Natural killer cell (primary cell): ENCODE results near the gene PTPRJ. TPM values are rescaled to one million over a fixed set of nuclear protein-coding genes. Genes with fewer than 3 reads are reported as not detected.

Source experiments
- ATAC-seq, 3 donors: fragments of 150-1000 bp in 2 of 3; fragments of 200-7000 bp in 1 of 3; cut with Tn5 transposase; 1 replicate in 1 of 3; 2 replicates in 2 of 3; pipeline ENCODE4 v1.10.0; 2021; ENCODE audit warnings: mild to moderate bottlenecking in 2 of 3, moderate library complexity in 2 of 3
- DNase-seq, 2 donors: peaks; one replicate each; pipeline versions ENCODE4 v3.0.0 to v3.0.0-alpha.2; 2013 to 2021; ENCODE audit warnings: mixed read lengths in 1 of 2
- H3K27ac ChIP-seq: one replicate; pipeline ENCODE4 v1.5.1; 2013; ENCODE audit warnings: mild to moderate bottlenecking, low read length
- H3K27me3 ChIP-seq: one replicate; pipeline ENCODE4 v1.6.1; 2013; ENCODE audit warnings: low read length; ENCODE audit not compliant: control insufficient read depth, insufficient read depth
- H3K36me3 ChIP-seq: one replicate; pipeline ENCODE4 v1.6.1; 2013; ENCODE audit warnings: low read length; ENCODE audit not compliant: control insufficient read depth, insufficient read depth
- H3K4me1 ChIP-seq: one replicate; pipeline ENCODE4 v1.6.1; 2013; ENCODE audit warnings: low read length; ENCODE audit not compliant: control insufficient read depth, insufficient read depth
- H3K4me3 ChIP-seq: one replicate; pipeline ENCODE4 v1.5.1; 2013; ENCODE audit warnings: low read length
- H3K9me3 ChIP-seq: one replicate; pipeline ENCODE4 v1.6.1; 2013; ENCODE audit warnings: low read length; ENCODE audit not compliant: control insufficient read depth, insufficient read depth
- H3K27ac Mint-ChIP-seq, 2 donors: one replicate each; pipeline ENCODE4 v1.8.0; 2022; ENCODE audit warnings: mild to moderate bottlenecking in 2 of 2, mixed read lengths in 2 of 2, moderate library complexity in 1 of 2
- H3K27me3 Mint-ChIP-seq, 2 donors: one replicate each; pipeline ENCODE4 v1.8.0; 2022; ENCODE audit warnings: low read depth in 2 of 2, mixed read lengths in 2 of 2
- H3K36me3 Mint-ChIP-seq: one replicate; pipeline ENCODE4 v1.8.0; 2022; ENCODE audit warnings: mixed read lengths
- H3K4me1 Mint-ChIP-seq, 2 donors: one replicate each; pipeline ENCODE4 v1.8.0; 2022; ENCODE audit warnings: mixed read lengths in 2 of 2
- H3K4me3 Mint-ChIP-seq: one replicate; pipeline ENCODE4 v1.8.0; 2022; ENCODE audit warnings: mild to moderate bottlenecking, moderate library complexity, mixed read lengths
- H3K9me3 Mint-ChIP-seq, 2 donors: one replicate each; pipeline ENCODE4 v1.8.0; 2022; ENCODE audit warnings: mixed read lengths in 2 of 2
- WGBS: methylation state at CpG from one replicate; pipeline ENCODE4 v1.1.7; 2013; ENCODE audit warnings: missing lambda C conversion rate; ENCODE audit not compliant: insufficient coverage; 5-methylcytosine and 5-hydroxymethylcytosine counted together
- intact Hi-C: fragments of 100-400 bp; cut with micrococcal nuclease; formaldehyde crosslinking; loops from one replicate; pipeline ENCODE4 v1.14.2; 2022
- total RNA-seq, 4 donors: library from RNA; stranded (reverse); fragments of 120-200 nt in 1 of 4; gene quantifications; one replicate each; pipeline versions ENCODE4 v1.2.3 to v1.2.4, GENCODE V29; 2013 to 2022
- TF ChIP-seq, protein P1 (sequence below): fragments of 200-600 bp; IDR thresholded peaks from one replicate; pipeline ENCODE4 v1.8.0; 2022; ENCODE audit warnings: antibody characterized with exemption

The PTPRJ gene
- total RNA-seq, 3 donors from 2014 or later (not counting 1 experiment from before 2014, with no cell fraction given) = 110 to 127 (median 111) TPM

DNA sequence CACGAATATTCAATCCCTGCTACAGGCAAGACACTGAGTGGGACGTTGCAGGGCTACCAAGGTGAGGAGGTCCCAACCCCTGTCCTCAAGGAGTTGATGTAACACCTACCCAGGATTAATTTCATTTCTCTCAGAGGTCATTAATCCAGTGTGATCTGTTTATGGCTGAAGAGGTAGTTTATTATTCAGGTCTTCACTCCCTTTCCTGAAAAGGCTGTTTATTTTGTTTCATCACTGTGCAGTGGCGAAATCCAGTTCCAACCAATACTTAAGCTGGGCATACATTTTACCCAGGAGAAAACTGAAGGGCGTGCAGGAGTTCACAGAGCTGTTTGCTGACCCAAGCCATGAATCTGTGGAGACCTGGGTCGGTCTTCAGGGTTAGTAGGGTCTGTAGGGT is 2.7 kb upstream of the PTPRJ start:
- intact Hi-C loops = no loop called here
- H3K27ac Mint-ChIP-seq = no peak overlapping the region
- no peaks in the 10 kb centered on the region for H3K9me3 Mint-ChIP-seq
- no peak overlapping the region for H3K4me3 ChIP-seq
- no peaks in the 10 kb centered on the region for H3K36me3 Mint-ChIP-seq
- H3K27ac ChIP-seq = no peak overlapping the region
- H3K36me3 ChIP-seq = no peaks in the 10 kb centered on the region
- DNase-seq (no peak), ATAC-seq (no peak)
- 97% methylated on average over 4 of the region's 5 CpGs for WGBS
- H3K9me3 ChIP-seq = no peaks in the 10 kb centered on the region
- TF ChIP-seq, protein P1, sequence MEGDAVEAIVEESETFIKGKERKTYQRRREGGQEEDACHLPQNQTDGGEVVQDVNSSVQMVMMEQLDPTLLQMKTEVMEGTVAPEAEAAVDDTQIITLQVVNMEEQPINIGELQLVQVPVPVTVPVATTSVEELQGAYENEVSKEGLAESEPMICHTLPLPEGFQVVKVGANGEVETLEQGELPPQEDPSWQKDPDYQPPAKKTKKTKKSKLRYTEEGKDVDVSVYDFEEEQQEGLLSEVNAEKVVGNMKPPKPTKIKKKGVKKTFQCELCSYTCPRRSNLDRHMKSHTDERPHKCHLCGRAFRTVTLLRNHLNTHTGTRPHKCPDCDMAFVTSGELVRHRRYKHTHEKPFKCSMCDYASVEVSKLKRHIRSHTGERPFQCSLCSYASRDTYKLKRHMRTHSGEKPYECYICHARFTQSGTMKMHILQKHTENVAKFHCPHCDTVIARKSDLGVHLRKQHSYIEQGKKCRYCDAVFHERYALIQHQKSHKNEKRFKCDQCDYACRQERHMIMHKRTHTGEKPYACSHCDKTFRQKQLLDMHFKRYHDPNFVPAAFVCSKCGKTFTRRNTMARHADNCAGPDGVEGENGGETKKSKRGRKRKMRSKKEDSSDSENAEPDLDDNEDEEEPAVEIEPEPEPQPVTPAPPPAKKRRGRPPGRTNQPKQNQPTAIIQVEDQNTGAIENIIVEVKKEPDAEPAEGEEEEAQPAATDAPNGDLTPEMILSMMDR = no peak
- H3K4me1 Mint-ChIP-seq = peaks cover 28 to 31% of the 10 kb centered on the region in 2 donors
- H3K27me3 Mint-ChIP-seq = no peaks in the 10 kb centered on the region
- peaks cover 35% of the 10 kb centered on the region for H3K4me1 ChIP-seq
- no peak overlapping the region for H3K4me3 Mint-ChIP-seq
- no peaks in the 10 kb centered on the region for H3K27me3 ChIP-seq

DNA sequence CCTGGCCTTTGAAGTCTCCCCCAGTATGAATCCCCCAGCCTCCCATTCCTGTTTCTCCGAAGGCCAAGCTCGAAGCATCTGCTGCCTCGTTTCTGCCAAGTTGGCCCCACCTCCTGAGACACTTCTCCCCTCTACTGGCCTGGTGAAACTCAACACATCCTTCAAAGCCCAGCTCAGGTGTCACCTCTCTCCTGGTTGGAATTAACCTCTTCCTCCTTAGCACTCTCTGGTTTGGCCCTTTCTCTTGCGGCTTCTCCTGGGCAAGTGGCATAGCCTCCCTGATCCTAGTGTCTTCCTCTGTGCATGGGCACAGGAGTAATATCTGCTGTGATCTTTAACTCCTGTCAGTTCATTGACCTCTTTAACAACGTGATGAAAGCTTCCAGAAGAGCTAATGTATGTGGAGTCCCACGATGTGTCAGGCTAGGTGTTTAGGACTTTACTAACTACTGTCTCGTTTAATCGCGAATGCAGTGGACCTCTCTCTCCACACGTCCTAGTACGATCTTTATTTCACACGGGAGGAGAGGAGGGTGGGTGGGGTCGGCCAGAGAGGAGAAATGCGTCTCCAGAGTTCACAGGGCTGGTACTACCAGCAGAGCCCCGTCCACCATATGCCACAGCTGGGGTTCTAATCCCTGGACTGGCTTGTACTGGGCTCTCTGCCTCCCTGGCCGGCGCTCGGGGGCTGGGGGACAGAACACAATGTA is 826 bp upstream of the PTPRJ start:
- Histone ChIP-seq H3K27me3 (no peaks in the 10 kb centered on the region), H3K4me3 (peak overlapping the region; percentile 13), H3K4me1 (peaks cover 41% of the 10 kb centered on the region), H3K27ac (no peak overlapping the region), H3K9me3 (no peaks in the 10 kb centered on the region), H3K36me3 (peaks cover 3% of the 10 kb centered on the region)
- Mint-ChIP-seq H3K4me1 (peaks cover 38 to 42% of the 10 kb centered on the region in 2 donors), H3K36me3 (no peaks in the 10 kb centered on the region), H3K27ac (peak overlapping the region; percentile 68 to 75), H3K9me3 (no peaks in the 10 kb centered on the region), H3K27me3 (no peaks in the 10 kb centered on the region), H3K4me3 (peak overlapping the region; percentile 74)
- ATAC-seq = no peak
- TF ChIP-seq, protein P1 = no peak
- intact Hi-C loops = loop anchor here (5.0 kb wide), 2 partner anchors 38 to 78 kb away; no protein-coding TSS in a partner anchor
- 52% methylated on average over 17 of the region's 18 CpGs for WGBS
- no peak for DNase-seq

DNA sequence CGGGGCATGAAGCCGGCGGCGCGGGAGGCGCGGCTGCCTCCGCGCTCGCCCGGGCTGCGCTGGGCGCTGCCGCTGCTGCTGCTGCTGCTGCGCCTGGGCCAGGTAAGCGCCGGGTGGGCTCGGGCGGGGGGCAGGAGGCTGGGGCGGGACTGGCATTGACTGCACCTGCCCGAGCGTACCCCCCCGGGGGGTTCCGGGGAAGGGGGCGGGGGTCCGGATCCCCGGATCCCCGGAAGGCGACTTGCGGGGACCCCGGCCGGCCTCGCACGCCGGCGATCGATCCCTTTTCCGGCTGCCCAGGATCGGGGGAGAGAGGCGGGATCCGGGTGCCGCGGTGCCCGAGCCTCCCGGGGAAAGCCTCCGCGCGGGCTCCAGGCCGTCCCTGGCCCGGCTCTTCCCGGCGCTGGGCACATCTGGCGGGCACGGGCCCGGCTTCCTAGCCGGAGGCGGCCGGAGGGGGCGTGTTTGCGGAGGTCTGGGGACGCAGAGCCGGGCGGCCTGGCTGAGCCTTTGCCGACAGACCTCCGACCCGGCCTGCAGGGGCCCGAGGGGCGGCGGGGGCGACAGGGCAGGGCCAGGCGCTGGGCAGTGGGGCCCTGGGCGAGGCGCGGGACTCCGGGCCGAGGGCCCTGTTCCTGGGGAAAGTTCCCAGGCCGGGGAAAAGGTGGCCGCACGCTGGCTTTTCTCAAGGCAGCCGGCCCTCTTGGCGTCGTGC is 705 bp downstream of the PTPRJ start:
- peak overlapping the region; percentile 87 for H3K4me3 Mint-ChIP-seq
- no peaks in the 10 kb centered on the region for H3K9me3 Mint-ChIP-seq
- peak; percentile 31 to 39 (median 35) for ATAC-seq
- H3K27me3 ChIP-seq = no peaks in the 10 kb centered on the region
- H3K27ac Mint-ChIP-seq = peak overlapping the region in 1 of 2 donors; percentile 93
- under 1% methylated on average over 82 of the region's 82 CpGs for WGBS
- no peaks in the 10 kb centered on the region for H3K9me3 ChIP-seq
- H3K27ac ChIP-seq = peak overlapping the region; percentile 52
- TF ChIP-seq, protein P1 = no peak
- H3K4me1 ChIP-seq = peaks cover 41% of the 10 kb centered on the region
- H3K4me3 ChIP-seq = peak overlapping the region; percentile 60
- no peaks in the 10 kb centered on the region for H3K27me3 Mint-ChIP-seq
- H3K36me3 ChIP-seq = peaks cover 3% of the 10 kb centered on the region
- intact Hi-C loops = loop anchor here (1.0 to 5.0 kb wide), 3 partner anchors 20 to 76 kb away; no protein-coding TSS in a partner anchor
- peaks cover 36 to 42% of the 10 kb centered on the region in 2 donors for H3K4me1 Mint-ChIP-seq
- no peaks in the 10 kb centered on the region for H3K36me3 Mint-ChIP-seq
- DNase-seq = peak; percentile 39 to 50
